GM19328 (cell line): Measurements from ENCODE around the gene DNAH1.

Experiments used
- ATAC-seq: cut with Tn5 transposase; IDR thresholded peaks from one replicate; pipeline ENCODE4 v1.9.1; 2021; ENCODE audit warnings: mild to moderate bottlenecking, moderate library complexity; ENCODE audit not compliant: unreplicated experiment

Gene DNAH1

GRCh38 chr3:52431459-52432223 is 115.5 kb downstream of the DNAH1 start:
- ATAC-seq = no peak

DNA sequence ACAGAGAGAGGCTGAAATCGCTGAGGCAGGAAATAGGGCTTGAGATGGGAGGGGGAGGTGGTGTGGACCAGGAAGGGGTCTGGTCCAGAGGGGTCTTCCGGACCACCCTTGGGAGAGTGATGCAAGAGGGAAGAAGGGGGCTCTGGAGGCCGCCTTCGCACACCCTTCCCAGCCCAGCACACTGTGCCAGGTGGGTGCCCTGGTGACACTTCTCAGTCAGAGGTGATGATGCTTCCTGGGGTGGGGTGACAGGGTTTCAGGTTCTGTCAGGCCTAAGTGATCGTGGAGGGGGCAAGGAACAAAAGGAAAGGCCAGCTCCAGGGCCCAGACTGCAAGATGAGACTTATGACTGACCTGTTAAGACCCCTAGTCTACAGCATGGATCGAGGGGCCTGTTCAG is 116.1 kb downstream of the DNAH1 start:
- ATAC-seq = no peak

DNA sequence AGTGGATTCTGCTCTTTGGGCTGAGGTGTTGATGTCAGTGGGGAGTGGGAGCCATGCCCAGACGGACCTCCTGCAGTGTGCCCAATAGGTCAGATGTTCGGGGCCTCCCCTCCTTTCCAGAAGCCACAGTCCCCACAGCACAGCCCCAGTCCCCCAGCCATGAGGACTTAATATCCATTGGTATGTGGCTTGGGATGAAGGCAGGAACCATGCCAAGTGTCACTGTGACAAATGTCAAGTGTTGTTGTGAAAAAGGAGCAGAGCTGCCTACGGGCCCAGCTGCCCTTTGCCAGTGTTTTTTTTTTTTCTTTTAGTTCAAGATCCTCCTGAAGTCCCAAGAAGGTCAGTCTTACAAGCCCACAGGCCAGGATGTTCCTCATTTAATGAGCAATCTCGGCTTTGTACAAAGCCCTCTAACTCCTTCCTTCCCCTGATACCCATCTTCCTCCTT is 116.6 kb downstream of the DNAH1 start:
- ATAC-seq = no peak

DNA sequence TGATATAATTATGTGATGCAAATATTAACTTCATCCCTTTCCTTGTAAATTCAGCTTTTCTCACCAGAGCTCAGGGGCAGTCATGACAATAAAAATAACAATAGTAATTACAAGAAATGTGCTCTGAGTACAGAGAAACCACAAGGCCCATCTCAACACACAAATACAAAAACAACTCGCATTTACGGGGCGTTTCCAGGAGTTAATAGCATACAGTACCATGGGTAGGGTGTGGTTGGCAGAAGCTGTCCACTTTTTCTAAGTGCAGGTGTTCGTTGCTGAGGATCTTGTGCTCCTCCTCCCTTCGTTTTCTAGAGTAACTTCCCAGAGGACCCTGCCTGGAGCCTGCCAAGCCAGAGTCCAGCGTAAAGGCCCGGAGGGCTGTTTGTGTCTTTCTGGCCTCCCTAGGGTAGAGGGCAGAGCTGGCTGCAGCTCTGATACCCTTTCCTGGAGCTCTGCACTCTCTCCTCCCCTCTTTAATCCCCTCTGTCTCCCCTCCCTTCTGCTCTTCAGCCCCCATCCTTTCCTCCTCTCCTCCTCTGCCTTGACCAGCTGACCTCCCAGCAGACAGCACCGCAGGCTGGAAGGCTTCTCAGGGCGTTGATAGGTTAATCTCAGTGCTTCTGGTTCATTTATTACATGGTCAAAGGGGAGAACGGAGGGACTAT is 117.3 kb downstream of the DNAH1 start:
- ATAC-seq = no peak

DNA sequence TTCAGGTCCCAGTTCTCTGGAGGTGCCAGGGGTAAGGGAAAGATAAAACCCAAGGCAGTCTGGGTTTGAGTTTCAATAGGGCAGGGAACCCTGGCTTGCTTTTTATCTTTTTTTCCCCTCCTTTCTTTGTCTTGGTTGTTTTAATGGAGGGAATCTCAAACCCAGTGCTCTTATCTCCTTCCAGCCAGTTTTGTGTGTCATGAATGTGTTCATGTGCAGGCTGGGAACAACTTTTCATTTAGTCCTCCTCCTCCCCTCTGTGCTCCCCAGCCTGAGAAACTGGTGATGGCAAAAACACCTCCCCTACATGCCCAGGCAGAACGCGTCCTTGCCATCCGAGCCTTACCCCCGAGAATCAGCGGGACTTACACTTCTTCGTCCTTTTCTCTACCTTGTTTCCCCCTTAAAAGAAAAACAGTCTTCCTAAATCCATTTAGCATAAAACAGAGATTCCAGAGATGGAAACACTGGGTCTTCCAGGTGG is 117.9 kb downstream of the DNAH1 start:
- no peak for ATAC-seq

DNA sequence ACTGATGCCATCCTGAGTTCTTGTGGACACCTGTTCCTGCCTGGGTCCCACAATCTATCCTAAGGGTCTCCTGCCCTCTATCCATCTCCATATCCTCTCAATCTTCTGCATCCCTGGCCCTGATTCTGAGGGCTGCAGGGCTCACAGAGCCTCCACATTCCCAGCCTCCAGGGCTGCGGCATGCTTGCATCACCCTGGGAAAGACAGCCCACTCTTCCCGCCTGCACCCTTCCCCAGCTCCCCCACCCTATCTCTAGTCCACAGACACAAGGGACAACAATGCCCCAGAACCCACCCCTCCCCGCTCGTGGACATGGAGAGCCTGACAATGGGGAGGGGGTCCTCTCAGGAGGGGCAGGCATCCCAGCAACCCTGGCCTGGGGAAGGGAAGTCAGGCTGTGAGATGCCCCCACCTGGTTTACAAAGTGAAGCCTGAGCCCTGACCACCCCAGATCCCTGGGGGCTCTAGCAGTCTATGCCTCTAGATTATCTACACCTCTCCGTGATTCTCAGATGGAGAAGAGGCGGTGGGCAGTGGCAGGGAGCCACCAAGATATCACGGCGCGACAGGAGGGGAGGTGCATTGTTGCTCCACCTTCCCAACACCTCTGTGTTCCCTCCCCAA is 118.5 kb downstream of the DNAH1 start:
- no peak for ATAC-seq

DNA sequence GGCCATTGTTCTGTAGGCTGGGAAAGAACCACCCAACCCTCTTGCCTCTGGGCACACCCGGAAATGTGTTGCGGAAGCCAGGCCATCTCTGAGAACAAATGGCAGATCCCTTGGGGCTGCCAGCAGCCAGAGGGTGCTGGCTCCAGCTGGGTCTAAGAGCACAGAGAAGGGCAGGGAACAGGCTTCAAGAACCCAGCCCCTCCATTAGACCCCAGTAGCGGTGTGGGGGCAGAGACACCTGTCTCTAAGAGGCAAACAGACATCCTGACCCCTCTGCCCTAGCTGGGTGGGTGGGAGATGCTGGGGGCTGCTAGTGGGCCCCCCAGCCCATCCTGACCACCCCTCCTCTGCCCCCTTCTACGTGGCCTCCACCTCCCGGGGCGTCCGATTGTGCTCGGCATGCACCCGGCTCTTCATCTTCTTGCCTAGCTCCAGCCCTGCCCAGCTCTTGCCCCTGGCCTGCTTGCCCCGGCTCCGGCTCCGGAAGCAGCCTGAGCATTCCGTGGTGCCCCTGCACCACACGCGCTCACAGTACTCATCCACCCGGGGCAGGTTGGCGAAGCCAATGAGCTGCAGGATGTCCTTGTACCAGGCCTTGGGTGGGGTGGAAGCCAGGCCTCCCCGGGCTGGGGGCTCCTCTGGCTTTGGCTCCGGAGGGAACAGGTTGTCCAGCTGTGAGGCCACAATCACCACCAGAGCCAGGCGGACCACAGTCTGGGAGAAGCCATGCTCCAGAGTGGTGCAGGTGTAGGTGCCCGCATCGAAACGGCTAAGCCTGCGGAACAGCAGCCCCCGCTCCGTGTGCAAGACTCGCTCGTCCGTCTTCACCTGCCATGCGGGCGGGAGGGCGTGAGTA is 119.4 kb downstream of the DNAH1 start:
- no peak for ATAC-seq

- ATAC-seq = no peak
Measured at GRCh38 chr3:52436500-52437149, 120.5 kb downstream of the DNAH1 start.

DNA sequence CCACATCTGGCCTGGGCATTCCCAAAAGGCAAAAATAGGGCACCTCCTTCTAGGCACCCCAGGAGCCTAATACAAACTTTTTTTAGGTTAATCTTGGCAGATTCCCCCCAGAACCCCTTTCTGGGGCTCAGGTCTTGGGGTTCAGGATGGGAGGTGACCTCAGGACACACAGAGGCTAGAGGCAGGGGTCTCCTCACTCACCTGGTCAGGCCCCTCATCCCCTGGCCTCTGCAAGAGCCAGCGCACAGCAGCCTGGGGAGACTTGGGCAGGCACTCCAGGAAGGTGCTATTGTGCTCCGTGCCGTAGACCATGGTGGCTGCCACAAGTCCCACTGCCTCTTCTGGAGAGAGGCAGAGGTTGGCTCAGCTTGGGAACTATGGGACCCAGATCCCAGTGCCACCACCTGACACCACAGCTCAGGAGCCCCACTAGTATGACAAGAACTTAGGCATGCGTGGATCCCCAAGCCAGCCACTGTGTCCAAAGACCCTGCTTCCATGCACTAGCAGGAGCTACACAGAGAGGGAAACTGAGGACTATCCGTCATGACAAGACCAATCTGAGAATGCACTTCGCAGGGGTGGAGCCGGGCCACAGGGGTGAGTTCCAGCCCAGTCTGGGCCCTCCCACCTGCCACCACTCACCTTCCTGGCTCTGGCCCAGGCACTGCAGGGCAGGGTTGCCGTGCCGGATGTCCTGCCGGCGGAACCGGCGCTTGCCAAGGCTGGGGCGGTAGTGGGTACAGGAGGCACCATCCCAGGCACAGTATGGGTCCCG is 121.4 kb downstream of the DNAH1 start:
- ATAC-seq = no peak

DNA sequence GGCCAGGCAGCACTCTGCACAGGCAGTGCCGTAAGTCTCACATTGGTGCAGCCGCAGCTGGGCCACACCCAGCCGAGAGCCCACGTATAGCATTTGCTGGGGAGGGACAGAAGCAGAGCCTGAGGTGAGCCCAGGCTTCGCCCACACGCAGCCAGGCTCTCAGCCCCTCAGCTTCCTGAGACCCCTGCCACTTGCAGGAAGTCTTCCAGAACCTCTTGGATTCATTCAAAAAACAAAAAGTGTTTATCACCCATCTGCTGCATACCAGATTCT is 121.9 kb downstream of the DNAH1 start:
- no peak for ATAC-seq

DNA sequence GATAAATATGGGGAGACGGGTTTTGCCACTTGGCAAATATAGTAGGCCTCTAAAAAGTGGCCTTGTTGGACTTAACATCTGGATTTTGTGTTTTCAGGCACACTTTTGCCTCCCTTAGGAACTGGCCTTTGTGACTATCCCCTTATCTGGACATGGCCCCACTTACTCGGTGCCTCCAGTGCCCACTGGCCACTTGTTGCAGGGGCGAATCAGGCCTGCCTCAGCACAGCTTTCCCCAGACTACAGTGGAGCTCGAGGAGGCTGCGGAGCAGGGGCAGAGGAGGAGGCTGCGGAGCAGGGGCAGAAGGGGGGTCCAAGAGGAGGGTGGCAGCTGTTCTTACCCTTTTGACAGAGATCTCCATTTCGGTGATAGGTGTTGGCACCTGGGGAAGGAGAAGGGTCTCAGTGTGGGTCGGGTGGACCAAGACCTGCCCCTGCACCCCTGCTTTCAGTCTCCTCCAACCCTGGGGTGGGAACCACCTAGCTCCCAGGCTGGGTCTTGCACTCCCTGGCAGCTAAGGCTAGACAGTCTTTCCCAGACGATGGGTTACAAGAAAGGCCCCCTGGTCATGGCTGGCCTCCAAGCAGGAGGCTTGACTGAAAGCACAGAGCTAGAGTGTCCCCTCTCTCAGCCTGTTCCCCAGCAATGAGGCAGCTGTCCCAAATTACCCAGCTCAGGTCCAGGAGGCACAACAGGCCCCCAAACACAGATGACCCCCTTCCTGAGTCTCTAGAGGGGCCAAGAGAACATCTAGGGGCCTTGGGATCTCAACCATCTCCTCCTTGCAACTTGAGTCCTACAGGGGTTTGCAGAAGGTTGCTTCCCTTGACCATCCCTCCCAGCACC is 122.7 kb downstream of the DNAH1 start:
- no peak for ATAC-seq

DNA sequence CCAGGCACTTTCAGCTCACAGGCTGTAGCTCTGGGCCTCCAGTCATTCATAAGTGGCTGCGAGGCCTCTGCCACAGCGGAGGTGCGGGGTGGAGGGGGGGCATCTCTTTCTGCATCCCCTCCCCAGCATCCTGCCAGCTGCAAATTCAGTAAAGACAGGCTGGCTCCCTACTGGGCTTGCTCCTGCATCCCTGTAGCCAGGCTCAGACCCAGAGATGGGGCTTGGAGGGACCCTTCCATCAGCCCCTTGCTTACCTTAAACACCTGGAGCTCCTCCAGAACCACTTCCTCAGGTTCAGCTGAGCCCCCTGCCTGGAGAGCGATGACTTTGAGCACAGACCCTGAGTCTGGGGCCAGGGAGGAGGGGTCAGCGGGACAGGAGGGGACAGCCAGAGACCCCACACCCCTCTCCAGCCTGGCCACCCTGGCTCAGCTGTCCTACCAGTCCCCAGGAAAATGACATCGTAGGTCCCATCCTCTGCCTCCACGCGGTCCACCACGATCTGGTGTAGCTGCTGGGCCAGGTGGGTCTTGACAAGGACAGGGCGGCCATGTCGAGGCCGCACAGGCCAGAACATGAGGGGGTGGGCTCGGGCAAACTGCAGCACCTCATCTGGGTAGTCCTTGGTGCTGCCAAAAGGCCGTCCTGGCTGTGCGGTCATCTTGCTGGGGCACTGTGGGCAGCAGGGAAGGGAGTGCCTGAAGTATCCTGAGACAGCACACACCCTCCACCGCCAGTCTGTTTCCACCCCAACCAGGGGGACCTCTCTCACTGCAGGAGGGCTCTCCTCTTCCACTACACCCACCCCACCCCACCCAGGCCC is 123.5 kb downstream of the DNAH1 start:
- ATAC-seq = no peak

DNA sequence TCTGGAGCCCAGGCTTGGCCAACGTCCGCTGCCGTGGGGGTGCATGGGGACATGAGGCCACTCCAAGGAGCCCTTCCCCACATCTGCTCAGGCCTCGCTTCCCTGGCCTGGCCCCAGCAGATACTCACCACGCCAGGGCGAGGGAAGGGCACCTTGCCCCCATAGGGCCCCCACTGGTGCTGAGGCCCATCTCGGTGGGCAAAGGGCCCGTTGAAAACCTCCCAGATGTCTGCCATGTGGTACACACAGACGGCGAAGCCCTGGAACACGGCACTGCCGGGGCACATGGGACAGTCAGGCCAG is 124.1 kb downstream of the DNAH1 start:
- ATAC-seq = no peak

- ATAC-seq = no peak
Measured at GRCh38 chr3:52440671-52441070, 124.6 kb downstream of the DNAH1 start.

DNA sequence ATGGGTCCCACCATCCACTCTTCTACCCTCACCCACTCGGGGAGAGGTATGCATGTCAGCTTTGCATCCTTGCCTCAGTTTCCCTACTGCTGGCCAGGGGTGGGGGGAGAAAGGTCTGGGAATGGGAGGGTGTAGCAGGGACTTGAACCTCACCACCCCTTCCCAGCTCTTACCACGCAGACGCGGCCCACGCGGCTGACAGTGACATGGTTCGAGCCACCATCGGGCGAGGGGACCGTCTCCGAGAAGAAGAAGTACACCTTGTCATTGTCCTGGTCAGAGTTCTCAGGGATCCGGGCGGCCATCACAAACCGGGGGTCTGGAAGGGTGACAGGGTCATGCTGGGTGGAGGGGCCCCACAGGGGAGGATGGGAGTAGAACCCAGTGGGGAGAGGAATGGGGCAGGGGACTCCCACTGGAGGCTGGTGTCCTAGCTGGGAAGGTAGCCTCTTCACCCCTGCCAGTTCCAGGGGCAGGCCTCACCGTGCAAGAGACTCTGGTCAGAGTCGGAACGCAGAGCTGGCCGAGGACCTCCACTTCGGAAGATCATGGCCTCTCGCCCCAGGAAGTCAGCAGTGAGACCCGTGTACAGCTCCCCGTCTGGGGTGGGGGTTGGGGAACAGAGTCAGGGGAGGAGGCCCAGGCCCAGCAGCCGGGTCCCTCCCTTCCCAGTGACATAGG is 125.1 kb downstream of the DNAH1 start:
- ATAC-seq = no peak

GRCh38 chr3:52441772-52442332 is 125.7 kb downstream of the DNAH1 start:
- no peak for ATAC-seq

DNA sequence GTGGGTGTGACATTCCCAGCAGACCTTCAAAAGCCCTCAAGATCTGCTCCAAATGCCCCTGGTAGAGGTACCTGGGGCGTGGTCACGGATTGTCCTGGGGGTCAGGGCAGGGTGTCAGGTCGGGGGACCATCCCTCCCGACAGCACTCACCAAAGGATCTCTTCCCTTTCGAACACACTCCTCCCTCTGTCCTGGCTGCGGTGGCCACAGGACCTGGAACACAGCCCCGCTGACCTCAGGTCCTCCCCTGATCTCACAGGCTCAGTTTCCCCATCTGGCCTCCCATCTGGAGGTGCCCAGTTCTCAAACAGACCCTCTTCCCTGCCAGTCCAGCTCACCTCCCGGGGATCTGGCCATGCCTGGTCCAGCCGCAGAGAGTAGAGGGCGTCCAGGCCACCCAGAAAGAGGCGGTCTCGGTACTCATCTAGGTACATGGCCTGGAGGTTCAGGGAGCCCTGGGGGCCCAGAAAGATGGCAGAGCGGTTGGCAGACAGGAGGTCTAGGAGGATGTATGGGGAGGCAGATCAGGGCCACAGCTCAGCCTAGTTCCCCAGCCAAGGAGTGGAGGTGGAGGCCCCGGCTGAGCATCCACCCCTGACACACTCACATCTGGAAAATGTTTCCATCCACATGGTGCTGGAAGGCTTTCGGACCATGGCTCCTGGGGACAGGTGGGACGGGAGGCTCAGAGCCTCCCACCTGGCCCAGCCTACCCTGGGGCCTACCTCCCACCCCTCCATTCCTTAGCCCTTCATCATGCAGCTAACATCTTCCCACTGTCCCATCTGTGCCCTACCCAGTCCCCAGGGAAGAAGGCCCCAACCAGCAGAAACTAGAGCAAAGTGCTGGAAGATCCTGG is 126.5 kb downstream of the DNAH1 start:
- no peak for ATAC-seq
